ENCODE measurements around the gene ACR. TPM values are rescaled to one million over a fixed set of nuclear protein-coding genes. Genes with fewer than 3 reads are reported as not detected.
A peak's percentile ranks its signal among the peaks of the same experiment; 100 is the strongest.
"Not testable (repeated sequence)": the region's sequence is repeated elsewhere in the genome, so short reads cannot be mapped to it uniquely, and the experiment has no call there.

ACR gene
- polyA plus RNA-seq, 5 donors = 0.26 to 0.54 (median 0.37) TPM

DNA sequence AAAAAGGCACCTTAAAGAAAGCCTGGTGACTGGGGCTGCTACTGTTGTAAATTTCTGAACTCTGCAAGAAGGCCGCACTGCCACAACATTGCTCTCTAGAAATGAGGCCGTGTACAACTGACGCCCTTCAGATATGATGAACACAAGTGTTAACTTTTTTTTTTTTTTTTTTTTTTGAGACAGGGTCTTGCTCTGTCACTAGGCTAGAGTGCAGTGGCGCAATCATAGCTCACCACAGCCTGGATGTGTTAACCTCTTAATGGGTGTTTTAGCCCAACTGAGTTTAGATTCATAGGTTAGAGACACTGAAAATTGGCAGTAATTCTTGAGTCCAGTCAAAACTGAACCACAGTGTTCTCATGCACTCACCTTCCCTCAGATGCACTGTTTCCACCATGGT, 42.2 kb downstream of the ACR start:
- not testable (repeated sequence) for DNase-seq

DNA sequence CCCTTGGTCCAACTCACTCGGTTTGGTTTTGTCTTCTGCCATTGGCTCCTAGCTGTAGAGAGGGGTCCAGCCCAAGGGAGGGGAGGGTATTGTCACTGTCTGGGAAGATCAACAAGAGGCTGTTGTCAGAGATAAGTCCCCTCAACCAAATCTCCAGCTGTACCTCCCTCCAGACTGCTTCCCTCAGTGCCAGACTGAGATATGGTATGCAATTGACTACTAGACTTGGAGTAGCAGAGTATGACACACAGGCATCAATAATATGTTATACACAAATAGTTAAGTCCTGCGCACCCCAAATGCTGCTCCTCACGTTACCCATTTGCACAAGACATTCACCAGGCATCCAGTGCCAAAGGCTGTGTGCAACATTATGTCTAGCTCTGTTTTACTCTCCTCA, 44.2 kb downstream of the ACR start:
- DNase-seq = not testable (repeated sequence)

DNA sequence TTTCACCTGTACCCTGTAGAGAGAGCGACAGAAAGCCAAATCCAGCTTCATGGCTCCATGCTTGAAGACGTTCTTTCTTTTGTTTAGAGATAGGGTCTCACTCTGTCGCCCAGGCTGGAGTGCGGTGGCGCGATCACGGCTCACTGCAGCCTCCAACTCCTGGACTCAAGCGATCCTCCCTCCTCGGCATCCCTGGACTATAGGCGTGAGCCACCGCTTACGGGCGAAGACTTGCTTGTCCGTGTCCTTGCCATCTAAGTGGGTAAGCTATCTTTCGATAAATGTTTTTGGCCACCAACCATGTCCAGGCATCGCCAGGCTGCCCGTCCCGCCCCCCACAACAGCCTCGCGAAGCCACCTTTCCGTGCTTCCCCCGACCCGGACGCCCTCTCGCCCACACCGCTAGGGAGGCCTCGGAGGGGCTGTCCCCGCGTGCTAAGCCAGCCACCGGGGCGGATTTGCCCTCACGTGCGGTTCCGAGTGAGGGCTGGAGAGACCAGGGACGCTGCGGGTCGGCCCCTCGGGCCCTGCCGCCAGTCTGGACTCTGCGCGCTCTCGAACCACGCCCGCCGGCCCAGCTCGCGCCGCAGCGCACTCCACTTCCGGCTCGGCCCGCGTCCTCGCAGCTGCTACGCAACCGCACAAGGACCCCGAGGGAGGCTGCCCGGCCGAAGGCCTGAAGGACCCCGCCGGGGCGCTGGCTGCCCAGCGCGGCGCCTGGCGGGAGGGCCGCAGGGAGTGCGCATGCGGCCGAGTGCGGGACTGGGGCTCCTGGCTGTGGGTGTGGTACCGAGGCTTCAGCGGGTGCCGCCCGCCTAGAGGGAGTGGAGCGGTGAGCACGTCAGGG, 45.3 kb downstream of the ACR start, which contains the start of gene RABL2B:
Gene RABL2B (minus strand): TSS at position 604 of the 847 bp plus-strand sequence. CDS start 1,342 bp downstream, outside the sequence.
- DNase-seq = peak; percentile 89 to 90

DNA sequence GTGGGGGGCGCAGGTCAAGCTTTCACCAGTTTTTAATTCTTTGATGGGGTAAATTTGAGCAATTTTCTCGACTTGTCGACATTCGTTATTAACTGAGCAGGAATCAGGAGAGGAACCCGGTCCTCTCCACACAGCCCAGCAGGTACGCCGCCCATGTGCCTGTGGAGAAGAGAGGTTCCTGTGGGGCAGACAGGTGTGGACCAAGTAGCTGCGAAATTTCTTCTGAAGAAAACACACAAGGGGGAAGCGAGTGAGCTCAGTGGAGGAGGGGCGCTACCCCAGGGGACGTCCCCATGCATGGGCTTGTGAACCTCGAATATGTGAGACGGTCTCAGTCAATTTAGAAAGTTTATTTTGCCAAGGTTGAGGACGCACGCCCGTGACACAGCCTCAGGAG, 45.9 kb downstream of the ACR start:
- not testable (repeated sequence) for DNase-seq

DNA sequence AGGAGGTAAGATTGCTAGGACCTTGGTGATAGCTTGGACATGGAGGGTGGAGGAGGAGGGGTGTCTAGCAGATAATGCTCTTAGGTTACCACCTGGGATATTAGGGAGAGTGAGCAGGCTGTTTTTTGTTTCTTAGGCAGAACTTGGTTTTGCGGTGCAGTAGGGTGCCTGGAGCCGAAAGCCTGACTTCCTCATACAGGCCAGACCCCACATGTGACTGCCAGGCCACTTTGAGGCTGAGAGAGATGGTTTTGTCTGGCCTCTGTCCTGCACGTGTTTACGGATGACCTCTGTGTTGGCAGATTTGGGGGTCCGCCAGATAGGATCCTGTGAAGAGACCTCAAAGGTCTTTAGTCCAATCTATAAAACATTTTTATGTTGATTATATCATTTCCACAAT, 47.3 kb downstream of the ACR start:
- DNase-seq = not testable (repeated sequence)

DNA sequence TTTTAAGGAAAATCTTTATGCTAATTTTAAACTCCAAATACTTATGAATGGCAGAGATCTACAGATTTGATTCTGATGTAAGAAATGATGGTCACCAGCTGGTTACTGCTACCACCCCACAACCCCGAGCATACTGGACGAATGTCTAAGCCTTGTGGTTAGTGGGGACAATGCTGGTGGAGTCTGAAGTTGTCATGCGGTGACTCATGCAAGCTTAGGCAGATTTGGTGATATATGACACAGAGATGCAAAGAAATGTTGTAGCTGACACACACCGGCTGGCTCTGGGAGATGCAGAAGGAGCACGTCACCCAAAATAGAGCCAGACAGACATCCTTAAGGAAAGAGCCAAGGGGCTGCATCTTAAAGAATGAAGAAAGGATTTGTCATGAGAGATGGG, 48.9 kb downstream of the ACR start:
- DNase-seq = not testable (repeated sequence)

Other genes starting within 250 kb of the ACR start
- gene LMF2, start 230.5 kb upstream of the ACR start, polyA plus RNA-seq (ENCODE audit: insufficient read depth in 1 of 5, insufficient read length in 5 of 5, low replicate concordance in 1 of 5) = 10 to 100 TPM; 26.9 to 75.0 (median 45.1) TPM
- 10 to 100 TPM; 35.9 to 54.8 (median 43.3) TPM for gene NCAPH2, start 230.0 kb upstream of the ACR start, polyA plus RNA-seq (ENCODE audit: insufficient read depth in 1 of 5, insufficient read length in 5 of 5, low replicate concordance in 1 of 5)
- 1 to 10 TPM in 4 of 5 donors, under 1 TPM in 1; 0.33 to 5.9 (median 2.0) TPM for gene SCO2, start 212.6 kb upstream of the ACR start, polyA plus RNA-seq (ENCODE audit: insufficient read depth in 1 of 5, insufficient read length in 5 of 5, low replicate concordance in 1 of 5)
- gene TYMP, start 208.2 kb upstream of the ACR start, polyA plus RNA-seq (ENCODE audit: insufficient read depth in 1 of 5, insufficient read length in 5 of 5, low replicate concordance in 1 of 5) = 1 to 10 TPM; 1.9 to 6.9 (median 3.2) TPM
- under 1 TPM in 2 of 5 donors, not detected in 3; 0.04 to 0.05 TPM for gene KLHDC7B, start 192.3 kb upstream of the ACR start, polyA plus RNA-seq (ENCODE audit: insufficient read depth in 1 of 5, insufficient read length in 5 of 5, low replicate concordance in 1 of 5)
- gene SYCE3, start 175.3 kb upstream of the ACR start, polyA plus RNA-seq (ENCODE audit: insufficient read depth in 1 of 5, insufficient read length in 5 of 5, low replicate concordance in 1 of 5) = not detected
- 10 to 100 TPM in 4 of 5 donors, 1 to 10 TPM in 1; 8.8 to 12.4 (median 12.1) TPM for gene CPT1B, start 159.8 kb upstream of the ACR start, polyA plus RNA-seq (ENCODE audit: insufficient read depth in 1 of 5, insufficient read length in 5 of 5, low replicate concordance in 1 of 5)
- gene CHKB, start 155.4 kb upstream of the ACR start, polyA plus RNA-seq (ENCODE audit: insufficient read depth in 1 of 5, insufficient read length in 5 of 5, low replicate concordance in 1 of 5) = 10 to 100 TPM; 75.5 to 84.8 (median 82.1) TPM
- 1 to 10 TPM in 1 of 5 donors, under 1 TPM in 4; 0.56 to 1.1 (median 0.85) TPM for gene MAPK8IP2, start 137.4 kb upstream of the ACR start, polyA plus RNA-seq (ENCODE audit: insufficient read depth in 1 of 5, insufficient read length in 5 of 5, low replicate concordance in 1 of 5)
- 10 to 100 TPM; 14.2 to 27.7 (median 18.1) TPM for gene ARSA, start 110.1 kb upstream of the ACR start, polyA plus RNA-seq (ENCODE audit: insufficient read depth in 1 of 5, insufficient read length in 5 of 5, low replicate concordance in 1 of 5)
- 10 to 100 TPM; 14.0 to 35.7 (median 22.7) TPM for gene SHANK3, start 65.4 kb upstream of the ACR start, polyA plus RNA-seq (ENCODE audit: insufficient read depth in 1 of 5, insufficient read length in 5 of 5, low replicate concordance in 1 of 5)
- gene RABL2B, start 45.4 kb downstream of the ACR start, polyA plus RNA-seq (ENCODE audit: insufficient read depth in 1 of 5, insufficient read length in 5 of 5, low replicate concordance in 1 of 5) = 10 to 100 TPM; 57.2 to 74.9 (median 58.8) TPM